Cardiac muscle cell (in vitro differentiated cells and primary cell): ENCODE data around the gene CCDC33. TPM values are rescaled to one million over a fixed set of nuclear protein-coding genes. Genes with fewer than 3 reads are reported as not detected.

ENCODE experiments used
- DNase-seq, 2 donors: peaks; one replicate each; pipeline versions ENCODE4 v3.0.0 to v3.0.0-alpha.2; 2010 to 2017; ENCODE audit warnings: low read depth in 1 of 2, low spot score in 1 of 2
- H3K27ac ChIP-seq: fragments of 200-600 bp; sonication (generic); 2 replicates; pipeline ENCODE4 v1.5.1; 2016
- H3K27me3 ChIP-seq: fragments of 200-600 bp; sonication (generic); 2 replicates; pipeline ENCODE4 v1.6.0; 2016; ENCODE audit warnings: control low read depth
- H3K36me3 ChIP-seq: fragments of 200-600 bp; sonication (generic); 2 replicates; pipeline ENCODE4 v1.5.1; 2016; ENCODE audit warnings: control low read depth
- H3K4me1 ChIP-seq: fragments of 200-600 bp; sonication (generic); 2 replicates; pipeline ENCODE4 v1.8.1; 2017; ENCODE audit warnings: low read depth, mild to moderate bottlenecking, mixed run types
- H3K4me3 ChIP-seq: fragments of 200-600 bp; sonication (generic); 2 replicates; pipeline ENCODE4 v1.5.1; 2016; ENCODE audit warnings: mild to moderate bottlenecking
- H3K9me3 ChIP-seq: fragments of 200-600 bp; sonication (generic); 2 replicates; pipeline ENCODE4 v1.5.1; 2017; ENCODE audit warnings: low read depth, mild to moderate bottlenecking, control low read depth
- CTCF ChIP-seq: IDR thresholded peaks from 2 replicates; pipeline ENCODE4 v1.5.1; 2012; ENCODE audit warnings: low read depth, mild to moderate bottlenecking, low read length
- polyA plus RNA-seq: library from polyadenylated mRNA; unstranded; fragments of >200 nt; fragmentation: Nextera tagmentation; extraction: Ambion mirVana; gene quantifications from 2 replicates; pipeline ENCODE4 v1.2.1, GENCODE V29; 2016
- total RNA-seq: library from RNA; depleted of rRNA; stranded (reverse); fragments of >200 nt; gene quantifications from 2 replicates; pipeline ENCODE4 v1.2.3, GENCODE V29; 2016

The CCDC33 gene
- total and polyA plus RNA-seq, 2 experiments from 2014 or later = 3.1 to 9.5 TPM

- Histone ChIP-seq H3K4me1 (peaks cover 40% of the 10 kb centered on the region), H3K4me3 (no peak overlapping the region), H3K27me3 (no peaks in the 10 kb centered on the region), H3K9me3 (no peaks in the 10 kb centered on the region), H3K36me3 (no peaks in the 10 kb centered on the region), H3K27ac (peak overlapping the region; percentile 52)
- TF ChIP-seq CTCF = no peak
- peak; percentile 39 to 63 for DNase-seq
Observed at GRCh38 chr15:74200871-74201419, 35.2 kb upstream of the CCDC33 start.

- Histone ChIP-seq H3K27ac (peak overlapping the region; percentile 59), H3K27me3 (no peaks in the 10 kb centered on the region), H3K4me3 (peak overlapping the region; percentile 4), H3K36me3 (no peaks in the 10 kb centered on the region), H3K9me3 (no peaks in the 10 kb centered on the region), H3K4me1 (peaks cover 32% of the 10 kb centered on the region)
- DNase-seq = no peak
- TF ChIP-seq CTCF = no peak
Observed at GRCh38 chr15:74201710-74202420, 34.3 kb upstream of the CCDC33 start.

- H3K36me3 ChIP-seq = no peaks in the 10 kb centered on the region
- peaks cover 32% of the 10 kb centered on the region for H3K4me1 ChIP-seq
- no peaks in the 10 kb centered on the region for H3K27me3 ChIP-seq
- no peaks in the 10 kb centered on the region for H3K9me3 ChIP-seq
- H3K4me3 ChIP-seq = peak within 1 kb of the TSS; percentile 5
- no peak for TF ChIP-seq CTCF
- H3K27ac ChIP-seq = peak within 1 kb of the TSS; percentile 59
- DNase-seq = peak in 1 of 2 donors; percentile 80
Observed at GRCh38 chr15:74202452-74203401, 33.4 kb upstream of the CCDC33 start, which contains the start of gene STRA6. Gene STRA6 (minus strand): TSS chr15:74202787. CDS start chr15:74202267, 520 bp downstream.

GRCh38 chr15:74203914-74204431 is 32.2 kb upstream of the CCDC33 start:
- H3K4me3 ChIP-seq = no peak overlapping the region
- H3K36me3 ChIP-seq = no peaks in the 10 kb centered on the region
- DNase-seq = peak in 1 of 2 donors; percentile 91
- H3K4me1 ChIP-seq = peaks cover 39% of the 10 kb centered on the region
- H3K27me3 ChIP-seq = no peaks in the 10 kb centered on the region
- H3K9me3 ChIP-seq = no peaks in the 10 kb centered on the region
- H3K27ac ChIP-seq = no peak overlapping the region
- TF ChIP-seq CTCF = no peak

- Histone ChIP-seq H3K27ac (no peak overlapping the region), H3K4me3 (no peak overlapping the region), H3K27me3 (no peaks in the 10 kb centered on the region), H3K9me3 (no peaks in the 10 kb centered on the region), H3K4me1 (peaks cover 49% of the 10 kb centered on the region), H3K36me3 (no peaks in the 10 kb centered on the region)
- TF ChIP-seq CTCF = no peak
- DNase-seq = no peak
Observed at GRCh38 chr15:74205582-74205947, 30.6 kb upstream of the CCDC33 start.
